ENCODE results near the gene TJP2.

DNA sequence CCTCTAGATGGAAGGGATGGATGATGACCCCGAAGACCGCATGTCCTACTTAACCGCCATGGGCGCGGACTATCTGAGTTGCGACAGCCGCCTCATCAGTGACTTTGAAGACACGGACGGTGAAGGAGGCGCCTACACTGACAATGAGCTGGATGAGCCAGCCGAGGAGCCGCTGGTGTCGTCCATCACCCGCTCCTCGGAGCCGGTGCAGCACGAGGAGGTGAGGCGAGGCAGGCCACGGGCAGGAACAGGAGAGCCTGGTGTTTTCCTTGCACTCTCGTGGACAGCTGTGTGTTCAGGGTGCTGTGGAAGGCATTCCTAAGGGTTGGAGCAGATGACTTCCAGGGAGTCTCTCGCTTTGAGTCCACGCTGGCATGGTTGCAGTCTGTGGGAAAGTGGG, 73.9 kb downstream of the TJP2 start:
- TF ChIP-seq POLR2A (IDR thresholded peaks at IDR 0.05) = no peak
- TF ChIP-seq, protein P1, sequence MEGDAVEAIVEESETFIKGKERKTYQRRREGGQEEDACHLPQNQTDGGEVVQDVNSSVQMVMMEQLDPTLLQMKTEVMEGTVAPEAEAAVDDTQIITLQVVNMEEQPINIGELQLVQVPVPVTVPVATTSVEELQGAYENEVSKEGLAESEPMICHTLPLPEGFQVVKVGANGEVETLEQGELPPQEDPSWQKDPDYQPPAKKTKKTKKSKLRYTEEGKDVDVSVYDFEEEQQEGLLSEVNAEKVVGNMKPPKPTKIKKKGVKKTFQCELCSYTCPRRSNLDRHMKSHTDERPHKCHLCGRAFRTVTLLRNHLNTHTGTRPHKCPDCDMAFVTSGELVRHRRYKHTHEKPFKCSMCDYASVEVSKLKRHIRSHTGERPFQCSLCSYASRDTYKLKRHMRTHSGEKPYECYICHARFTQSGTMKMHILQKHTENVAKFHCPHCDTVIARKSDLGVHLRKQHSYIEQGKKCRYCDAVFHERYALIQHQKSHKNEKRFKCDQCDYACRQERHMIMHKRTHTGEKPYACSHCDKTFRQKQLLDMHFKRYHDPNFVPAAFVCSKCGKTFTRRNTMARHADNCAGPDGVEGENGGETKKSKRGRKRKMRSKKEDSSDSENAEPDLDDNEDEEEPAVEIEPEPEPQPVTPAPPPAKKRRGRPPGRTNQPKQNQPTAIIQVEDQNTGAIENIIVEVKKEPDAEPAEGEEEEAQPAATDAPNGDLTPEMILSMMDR (IDR thresholded peaks at IDR 0.05) = no peak
